GM20000 (cell line): Measurements from ENCODE around the gene KLHL29.

Source experiments
- DNase-seq: peaks from one replicate; pipeline ENCODE4 v3.0.0; 2012; ENCODE audit warnings: low spot score
- CTCF ChIP-seq: IDR thresholded peaks from 2 replicates; pipeline ENCODE4 v1.5.1; 2012; ENCODE audit warnings: mild to moderate bottlenecking, control low read depth; ENCODE audit errors: extremely low read depth, missing control alignments

The KLHL29 gene

GRCh38 chr2:23495661-23496114, 110.7 kb downstream of the KLHL29 start:
- TF ChIP-seq CTCF = no peak
- no peak for DNase-seq

- no peak for TF ChIP-seq CTCF
- no peak for DNase-seq
Observed at GRCh38 chr2:23496456-23496855, 111.5 kb downstream of the KLHL29 start.

- no peak for TF ChIP-seq CTCF
- no peak for DNase-seq
Observed at GRCh38 chr2:23497063-23497462, 112.1 kb downstream of the KLHL29 start.

- DNase-seq = no peak
- TF ChIP-seq CTCF = no peak
Observed at GRCh38 chr2:23497536-23497935, 112.6 kb downstream of the KLHL29 start.

GRCh38 chr2:23498943-23499342, 114.0 kb downstream of the KLHL29 start:
- no peak for TF ChIP-seq CTCF
- no peak for DNase-seq

GRCh38 chr2:23499439-23499838, 114.5 kb downstream of the KLHL29 start:
- no peak for DNase-seq
- TF ChIP-seq CTCF = no peak

- DNase-seq = no peak
Observed at GRCh38 chr2:23500836-23501235, 115.9 kb downstream of the KLHL29 start.

More at GRCh38 chr2:23500836-23501235, 115.9 kb downstream of the KLHL29 start:
- no peak for TF ChIP-seq CTCF
